Brain pericyte (primary cell): ENCODE measurements around the gene RETN.

ENCODE experiments used
- DNase-seq: peaks from one replicate; pipeline ENCODE4 v3.0.0-alpha.2; 2012; ENCODE audit warnings: low read depth, low spot score

The RETN gene

DNA sequence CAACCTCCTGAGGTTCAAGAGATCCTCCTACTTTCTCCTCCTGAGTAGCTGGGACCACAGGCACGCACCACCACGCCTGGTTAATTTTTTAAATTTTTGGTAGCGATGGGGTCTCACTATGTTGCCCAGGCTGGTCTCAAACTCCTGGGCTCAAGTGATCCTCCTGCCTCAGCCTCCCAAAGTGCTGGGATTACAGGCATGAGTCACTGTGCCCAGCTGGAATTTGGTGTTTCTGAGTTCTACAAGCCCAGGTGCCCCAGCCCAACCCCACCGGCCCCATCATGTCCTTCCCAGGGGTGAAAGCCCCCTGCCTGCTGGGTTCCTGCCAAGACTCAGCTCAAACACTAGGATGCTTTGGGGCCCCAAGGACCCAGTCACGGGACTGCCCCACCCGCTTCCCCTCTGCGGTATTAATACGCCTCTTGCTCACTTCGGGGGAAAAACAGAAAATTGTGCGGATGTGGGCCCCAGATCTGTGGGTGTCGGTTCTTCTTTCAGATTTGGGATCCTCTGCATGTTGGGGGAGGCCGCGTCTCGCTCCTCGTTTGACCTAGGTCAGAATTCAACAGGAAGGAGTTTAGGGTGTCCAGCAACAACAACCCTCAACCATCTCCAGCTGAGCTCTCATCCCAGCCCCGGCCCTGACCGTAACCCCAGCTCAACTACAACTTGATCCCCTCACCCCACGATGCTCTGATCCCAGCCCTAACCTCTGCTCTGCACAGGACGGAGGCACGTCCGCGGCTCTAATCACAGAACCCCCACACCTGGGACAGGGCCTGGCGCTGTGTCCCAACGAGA, 36.7 kb downstream of the RETN start:
- no peak for DNase-seq

DNA sequence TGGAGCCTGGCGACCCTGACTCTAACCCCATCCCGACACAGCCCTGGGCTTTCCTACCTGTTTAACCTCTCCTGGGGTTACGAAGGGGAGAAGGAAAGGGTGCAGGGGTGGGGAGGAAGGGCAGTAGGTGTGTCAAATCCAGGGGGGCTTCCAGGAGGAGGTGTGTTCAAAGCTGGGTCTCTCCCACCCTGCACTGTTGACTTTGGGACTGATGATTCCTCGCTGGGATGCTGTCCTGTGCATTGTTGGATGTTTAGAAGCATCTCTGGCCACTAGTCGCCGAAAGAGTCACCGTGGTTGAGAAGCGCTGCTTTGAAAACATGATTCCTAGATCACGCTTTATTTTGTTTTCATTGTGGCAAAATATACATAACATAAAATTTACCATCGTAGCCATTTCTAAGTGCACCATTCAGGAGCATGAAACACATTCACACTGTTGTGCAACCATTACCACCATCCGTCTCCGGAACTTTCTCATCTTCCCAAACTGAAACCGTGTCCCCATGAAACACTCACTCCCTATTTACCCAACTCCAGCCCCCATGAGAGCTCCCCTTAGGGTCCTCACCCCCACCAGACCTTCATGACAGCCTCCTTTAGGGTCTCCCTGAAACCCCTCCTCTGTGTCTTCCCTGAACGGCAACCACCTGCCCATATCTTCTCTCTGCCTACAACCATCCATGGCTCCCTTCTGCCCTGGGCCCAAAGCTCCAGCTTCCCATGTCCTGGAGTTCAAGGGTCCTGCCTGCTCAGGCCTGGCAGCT, 37.5 kb downstream of the RETN start:
- DNase-seq: no peak

DNA sequence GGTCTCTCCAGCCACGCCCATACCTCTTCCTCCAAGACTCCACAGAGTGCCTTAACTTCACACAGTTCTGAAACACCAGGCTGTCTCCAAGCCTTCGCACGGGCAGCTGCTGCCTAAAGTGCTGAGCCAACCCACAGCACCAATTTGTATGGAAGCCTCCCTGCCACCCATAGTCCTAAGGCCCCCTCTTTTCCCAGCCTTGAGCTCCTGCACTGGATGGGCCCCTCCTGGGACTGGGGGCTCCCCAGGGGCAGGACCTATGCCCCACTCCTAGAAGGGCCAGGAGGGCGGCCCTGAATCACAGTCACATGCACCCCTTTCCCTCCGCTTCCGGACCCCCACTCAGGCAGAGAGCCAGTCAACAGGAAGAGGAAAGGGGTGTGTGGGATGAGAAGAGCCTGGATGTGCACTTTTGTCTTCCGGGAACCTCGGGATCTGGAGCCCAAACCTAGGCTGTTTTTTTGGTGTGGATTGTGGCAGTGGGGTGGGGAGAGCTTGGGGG, 38.2 kb downstream of the RETN start:
- no peak for DNase-seq

DNA sequence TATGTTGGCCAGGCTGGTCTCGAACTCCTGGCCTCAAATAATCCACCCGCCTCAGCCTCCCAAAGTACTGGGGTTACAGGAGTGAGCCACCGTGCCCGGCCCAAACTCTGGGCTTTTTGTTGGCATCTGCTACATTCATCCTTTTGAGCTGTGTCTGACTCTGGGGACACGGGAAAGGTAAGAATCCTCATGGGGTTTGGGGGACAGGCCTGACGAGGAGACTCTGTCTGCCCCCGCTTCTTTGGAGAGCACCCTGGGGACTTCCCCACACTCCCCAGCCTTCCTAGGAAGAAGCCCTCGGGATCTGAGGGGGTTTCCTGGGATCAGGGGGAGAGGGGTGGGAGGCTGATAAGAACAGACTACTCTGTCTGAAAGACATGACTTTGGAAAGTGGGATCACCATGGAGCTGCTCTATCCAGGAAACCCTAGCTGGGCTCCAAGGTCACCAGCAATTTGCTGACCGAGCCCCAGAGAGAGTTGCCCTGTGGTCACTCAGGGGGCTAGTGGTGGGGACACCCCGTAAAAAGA, 41.1 kb downstream of the RETN start:
- no peak for DNase-seq

DNA sequence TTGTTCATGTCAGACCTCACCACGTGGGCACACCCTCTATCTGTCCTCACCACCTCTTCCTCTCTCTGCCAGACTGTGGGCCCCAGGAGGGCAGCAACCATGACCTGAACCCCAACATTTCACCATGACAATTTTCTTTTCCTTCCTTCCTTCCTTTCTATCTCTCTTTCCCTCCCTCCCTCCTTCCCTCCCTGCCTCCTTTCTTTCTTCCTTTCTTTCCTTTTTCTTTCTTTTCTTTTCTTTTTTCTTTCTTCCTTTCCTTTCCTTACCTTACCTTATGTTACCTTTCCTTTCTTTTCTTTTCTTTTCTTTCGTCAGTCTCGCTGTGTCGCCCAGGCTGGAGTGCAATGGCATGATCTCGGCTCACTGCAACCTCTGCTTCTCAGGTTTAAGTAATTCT, 41.8 kb downstream of the RETN start:
- no peak for DNase-seq

DNA sequence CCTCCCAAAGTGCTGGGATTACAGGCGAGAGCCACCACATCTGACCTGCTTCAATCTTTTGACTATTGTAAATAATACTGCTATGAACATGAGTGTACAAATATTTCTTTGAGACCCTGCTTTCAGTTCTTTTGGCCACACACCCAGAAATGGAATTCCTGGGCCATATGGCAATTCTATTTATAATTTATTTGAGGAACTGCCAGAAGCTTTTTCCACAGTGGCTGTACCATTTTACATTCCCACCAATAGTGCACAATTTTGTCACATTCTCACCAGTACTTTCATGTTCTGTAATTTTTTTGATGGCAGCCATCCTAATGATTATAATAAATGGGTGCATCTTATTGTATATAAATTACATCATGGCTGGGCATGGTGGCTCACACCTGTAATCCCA, 46.8 kb downstream of the RETN start:
- no peak for DNase-seq

DNA sequence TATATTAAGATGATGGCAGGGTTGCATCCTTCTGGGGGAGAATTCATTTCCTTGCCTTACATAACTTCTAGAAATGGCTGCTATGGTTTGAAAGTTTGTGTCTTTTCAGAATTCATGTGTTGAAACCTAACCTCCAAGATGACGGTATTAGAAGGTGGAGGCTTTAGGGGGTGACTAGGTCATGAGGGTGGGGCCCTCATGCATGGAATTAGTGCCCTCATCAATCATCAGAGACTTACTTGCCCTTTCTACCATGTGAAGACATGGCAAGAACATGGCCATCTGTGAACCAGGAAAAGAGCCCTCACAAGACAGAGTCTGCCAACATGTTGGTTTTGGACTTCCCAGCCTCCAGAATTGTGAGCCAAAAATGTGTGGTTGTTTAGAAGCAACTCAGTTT, 47.9 kb downstream of the RETN start:
- no peak for DNase-seq

DNA sequence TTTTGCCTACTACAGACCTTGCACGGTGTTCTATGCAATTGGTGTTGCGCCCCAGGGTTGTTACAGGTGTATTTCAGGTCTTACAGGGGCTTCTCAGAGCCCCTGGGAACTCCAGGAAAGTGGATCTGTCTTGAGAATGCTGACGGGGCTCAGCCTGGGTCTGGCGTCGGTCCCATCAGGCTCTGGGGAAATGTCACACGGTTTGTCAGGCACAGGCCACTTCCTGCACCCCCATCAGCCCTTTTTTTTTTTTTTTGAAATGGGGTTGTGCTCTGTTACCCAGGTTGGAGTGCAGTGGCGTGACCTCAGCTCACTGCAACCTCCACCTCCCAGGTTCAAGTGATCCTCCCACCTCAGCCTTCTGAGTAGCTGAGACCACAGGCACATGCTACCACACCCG, 49.8 kb downstream of the RETN start:
- DNase-seq: no peak
